GM23248 (cell line): ENCODE results near the gene RABGAP1L.

Source experiments
- EZH2 ChIP-seq: fragments of 200-600 bp; sonication (generic); IDR thresholded peaks from 2 replicates; pipeline ENCODE4 v1.6.1; 2018; ENCODE audit warnings: antibody characterized with exemption, mild to moderate bottlenecking; ENCODE audit not compliant: insufficient read depth, poor library complexity, severe bottlenecking
- EZH2phosphoT487 ChIP-seq: fragments of 200-600 bp; sonication (generic); IDR thresholded peaks from 2 replicates; pipeline ENCODE4 v1.6.1; 2018; ENCODE audit warnings: antibody characterized with exemption, moderate library complexity, mild to moderate bottlenecking, low read depth; ENCODE audit not compliant: insufficient read depth

- no peak for TF ChIP-seq EZH2
- no peak for TF ChIP-seq EZH2phosphoT487
Measured at GRCh38 chr1:174118751-174119150, 40.6 kb upstream of the RABGAP1L start.
